WTC11 (cell line): ENCODE data around the gene COLEC12. TPM values are rescaled to one million over a fixed set of nuclear protein-coding genes. Genes with fewer than 3 reads are reported as not detected.

ENCODE experiments used
- ATAC-seq: fragments of 200-7000 bp; cut with Tn5 transposase; 2 replicates; pipeline ENCODE4 v1.10.0; 2021; ENCODE audit warnings: mild to moderate bottlenecking, moderate library complexity
- CTCF ChIA-PET: fragments of 300-600 bp; sonication (Branson Sonifier 250); formaldehyde crosslinking; loops from one replicate; lab custom pipeline; 2021; ENCODE audit warnings: antibody characterized with exemption; lab: Charles Lee
- POLR2A ChIA-PET: fragments of 350-600 bp; sonication (Branson Sonifier 250); formaldehyde crosslinking; loops from one replicate; lab custom pipeline; 2021; ENCODE audit warnings: antibody characterized with exemption; lab: Charles Lee
- DNase-seq: peaks from one replicate; pipeline ENCODE4 v3.0.0; 2021; ENCODE audit warnings: low spot score
- H3K27ac Mint-ChIP-seq: 2 replicates; pipeline ENCODE4 v1.8.0; 2021; ENCODE audit warnings: mixed read lengths
- H3K27me3 Mint-ChIP-seq: 2 replicates; pipeline ENCODE4 v1.8.0; 2021; ENCODE audit warnings: low read depth, mild to moderate bottlenecking, moderate library complexity, mixed read lengths
- H3K36me3 Mint-ChIP-seq: 2 replicates; pipeline ENCODE4 v1.8.0; 2021; ENCODE audit warnings: mixed read lengths
- H3K4me1 Mint-ChIP-seq: 2 replicates; pipeline ENCODE4 v1.8.0; 2022; ENCODE audit warnings: mixed read lengths
- H3K4me3 Mint-ChIP-seq: 2 replicates; pipeline ENCODE4 v1.8.0; 2021; ENCODE audit warnings: mild to moderate bottlenecking, moderate library complexity, mixed read lengths
- H3K9me3 Mint-ChIP-seq: 2 replicates; pipeline ENCODE4 v1.8.0; 2021; ENCODE audit warnings: mixed read lengths
- AR ChIP-seq: fragments of 250-450 bp; sonication (Bioruptor Pico); IDR thresholded peaks from 2 replicates; pipeline ENCODE4 v1.9.0; 2021; ENCODE audit warnings: mild to moderate bottlenecking
- ATF3 ChIP-seq: sonication (generic); formaldehyde crosslinking; conservative IDR thresholded peaks from 2 replicates; pipeline ENCODE4 v1.8.1; 2022; ENCODE audit warnings: mild to moderate bottlenecking, missing genetic modification reagents
- CREM ChIP-seq: sonication (generic); formaldehyde crosslinking; IDR thresholded peaks from 2 replicates; pipeline ENCODE4 v1.8.1; 2022; ENCODE audit warnings: mild to moderate bottlenecking, missing genetic modification reagents, moderate library complexity
- E2F5 ChIP-seq: sonication (generic); formaldehyde crosslinking; IDR thresholded peaks from 2 replicates; pipeline ENCODE4 v1.8.1; 2022; ENCODE audit warnings: mild to moderate bottlenecking, moderate library complexity, missing genetic modification reagents
- FOXJ3 ChIP-seq: sonication (generic); formaldehyde crosslinking; IDR thresholded peaks from 2 replicates; pipeline ENCODE4 v1.9.0; 2021; ENCODE audit warnings: missing genetic modification reagents, mild to moderate bottlenecking, borderline replicate concordance
- GTF2I ChIP-seq: fragments of 250-450 bp; sonication (Bioruptor Pico); conservative IDR thresholded peaks from 2 replicates; pipeline ENCODE4 v1.4.0; 2021; ENCODE audit warnings: mild to moderate bottlenecking
- JAZF1 ChIP-seq: fragments of 250-450 bp; sonication (Bioruptor Pico); IDR thresholded peaks from 2 replicates; pipeline ENCODE4 v1.9.0; 2021; ENCODE audit warnings: moderate library complexity, mild to moderate bottlenecking, inconsistent platforms
- MXD4 ChIP-seq: fragments of 250-450 bp; sonication (Bioruptor Pico); IDR thresholded peaks from 2 replicates; pipeline ENCODE4 v1.8.0; 2021; ENCODE audit warnings: mild to moderate bottlenecking, moderate library complexity, borderline replicate concordance
- NFATC4 ChIP-seq: fragments of 250-450 bp; sonication (Bioruptor Pico); IDR thresholded peaks from 2 replicates; pipeline ENCODE4 v1.9.0; 2021; ENCODE audit warnings: mild to moderate bottlenecking
- SMAD4 ChIP-seq: sonication (generic); formaldehyde crosslinking; IDR thresholded peaks from 2 replicates; pipeline ENCODE4 v1.8.0; 2022; ENCODE audit warnings: mild to moderate bottlenecking, missing genetic modification reagents
- ZNF263 ChIP-seq: sonication (generic); formaldehyde crosslinking; IDR thresholded peaks from 2 replicates; pipeline ENCODE4 v1.8.1; 2022; ENCODE audit warnings: low read depth, mild to moderate bottlenecking, moderate library complexity, missing genetic modification reagents
- ZNF396 ChIP-seq: fragments of 250-450 bp; sonication (Bioruptor Pico); IDR thresholded peaks from 2 replicates; pipeline ENCODE4 v1.8.0; 2021; ENCODE audit warnings: mild to moderate bottlenecking, moderate library complexity, borderline replicate concordance
- total RNA-seq: library from RNA; stranded (reverse); gene quantifications from 3 replicates; pipeline ENCODE4 v1.2.3, GENCODE V29; 2021
- TF ChIP-seq, protein P1 (sequence below): sonication (generic); formaldehyde crosslinking; conservative IDR thresholded peaks from 2 replicates; pipeline ENCODE4 v1.8.1; 2023; ENCODE audit warnings: mild to moderate bottlenecking, low read depth, missing genetic modification reagents, moderate library complexity
- TF ChIP-seq, protein P2 (sequence below): sonication (generic); formaldehyde crosslinking; IDR thresholded peaks from 2 replicates; pipeline ENCODE4 v1.8.1; 2022; ENCODE audit warnings: low read depth, mild to moderate bottlenecking, moderate library complexity, missing genetic modification reagents, borderline replicate concordance
- TF ChIP-seq, protein P3 (sequence below): sonication (generic); formaldehyde crosslinking; IDR thresholded peaks from 2 replicates; pipeline ENCODE4 v1.8.0; 2022; ENCODE audit warnings: mild to moderate bottlenecking, missing genetic modification reagents

COLEC12 gene
- total RNA-seq, 1 experiment from 2014 or later = 0.48 TPM

DNA sequence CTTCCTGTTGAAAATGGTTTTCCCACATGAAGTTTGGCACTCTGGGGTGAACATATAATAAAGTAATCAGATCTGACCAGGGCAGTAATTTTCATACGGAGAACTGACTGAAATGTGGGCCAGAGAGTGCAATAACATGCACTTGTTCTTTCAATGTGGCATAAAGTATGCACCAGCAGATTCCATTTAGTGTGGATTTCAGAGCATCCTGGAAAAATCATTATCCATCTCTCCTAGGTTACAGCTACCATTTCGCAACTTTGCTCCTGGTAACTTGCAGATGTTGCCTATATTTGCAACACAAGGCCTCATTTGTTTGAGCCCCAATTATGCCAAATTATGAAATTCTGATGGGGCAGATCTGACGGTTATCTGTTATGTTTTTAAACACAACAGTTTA is 55.4 kb downstream of the COLEC12 start (continued):
- TF ChIP-seq SMAD4 (CRISPR knock-in tag) (no peak), CREM (no peak), AR (CRISPR knock-in tag) (no peak), E2F5 (CRISPR knock-in tag) (no peak), ZNF396 (no peak)

DNA sequence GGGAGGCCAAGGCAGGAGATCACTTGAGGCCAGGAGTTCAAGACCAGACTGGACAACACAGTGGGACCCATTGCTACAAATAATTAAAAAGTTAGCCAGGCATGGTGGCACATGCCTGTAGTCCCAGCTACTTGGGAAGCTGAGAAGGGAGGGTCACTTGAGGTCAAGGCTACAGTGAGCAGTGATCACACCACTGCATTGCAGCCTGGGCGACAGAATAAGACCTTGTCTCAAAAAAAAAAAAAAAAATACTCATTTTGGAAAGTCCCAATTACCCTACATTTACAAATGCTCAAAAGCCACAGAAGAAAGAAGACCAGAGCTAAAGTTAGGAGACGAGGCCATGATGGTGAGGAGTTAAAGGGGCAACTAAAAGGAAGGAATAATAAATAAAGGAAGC is 61.9 kb downstream of the COLEC12 start:
- no peak for ATAC-seq

GRCh38 chr18:435940-436339 is 64.6 kb downstream of the COLEC12 start:
- ChIA-PET POLR2A (no interaction called here), CTCF (no interaction called here)
- Mint-ChIP-seq H3K4me3 (no peak overlapping the region), H3K9me3 (peaks cover 12% of the 10 kb centered on the region), H3K4me1 (no peaks in the 10 kb centered on the region), H3K27ac (no peak overlapping the region), H3K27me3 (no peaks in the 10 kb centered on the region; the same call in 1 of the 2 replicates), H3K36me3 (no peaks in the 10 kb centered on the region)
- ATAC-seq (no peak), DNase-seq (no peak)
- TF ChIP-seq JAZF1 (CRISPR knock-in tag) = no peak
- no peak for TF ChIP-seq ZNF263 (CRISPR knock-in tag)
- TF ChIP-seq GTF2I (CRISPR knock-in tag) = no peak
- TF ChIP-seq, protein P1, sequence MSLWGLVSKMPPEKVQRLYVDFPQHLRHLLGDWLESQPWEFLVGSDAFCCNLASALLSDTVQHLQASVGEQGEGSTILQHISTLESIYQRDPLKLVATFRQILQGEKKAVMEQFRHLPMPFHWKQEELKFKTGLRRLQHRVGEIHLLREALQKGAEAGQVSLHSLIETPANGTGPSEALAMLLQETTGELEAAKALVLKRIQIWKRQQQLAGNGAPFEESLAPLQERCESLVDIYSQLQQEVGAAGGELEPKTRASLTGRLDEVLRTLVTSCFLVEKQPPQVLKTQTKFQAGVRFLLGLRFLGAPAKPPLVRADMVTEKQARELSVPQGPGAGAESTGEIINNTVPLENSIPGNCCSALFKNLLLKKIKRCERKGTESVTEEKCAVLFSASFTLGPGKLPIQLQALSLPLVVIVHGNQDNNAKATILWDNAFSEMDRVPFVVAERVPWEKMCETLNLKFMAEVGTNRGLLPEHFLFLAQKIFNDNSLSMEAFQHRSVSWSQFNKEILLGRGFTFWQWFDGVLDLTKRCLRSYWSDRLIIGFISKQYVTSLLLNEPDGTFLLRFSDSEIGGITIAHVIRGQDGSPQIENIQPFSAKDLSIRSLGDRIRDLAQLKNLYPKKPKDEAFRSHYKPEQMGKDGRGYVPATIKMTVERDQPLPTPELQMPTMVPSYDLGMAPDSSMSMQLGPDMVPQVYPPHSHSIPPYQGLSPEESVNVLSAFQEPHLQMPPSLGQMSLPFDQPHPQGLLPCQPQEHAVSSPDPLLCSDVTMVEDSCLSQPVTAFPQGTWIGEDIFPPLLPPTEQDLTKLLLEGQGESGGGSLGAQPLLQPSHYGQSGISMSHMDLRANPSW (CRISPR knock-in tag) = no peak

More for the DNA sequence above, 61.9 kb downstream of the COLEC12 start:
- peaks cover 12% of the 10 kb centered on the region for H3K9me3 Mint-ChIP-seq
- H3K27ac Mint-ChIP-seq = no peak overlapping the region
- H3K4me3 Mint-ChIP-seq = no peak overlapping the region
- no peaks in the 10 kb centered on the region for H3K4me1 Mint-ChIP-seq
- ChIA-PET CTCF (no interaction called here), POLR2A (interaction anchor here (0.6 kb wide), 1 partner anchor 142 kb away, joined by 3 read pairs; no protein-coding TSS in a partner anchor)
- no peaks in the 10 kb centered on the region for H3K27me3 Mint-ChIP-seq
- DNase-seq = no peak
- TF ChIP-seq FOXJ3 (CRISPR knock-in tag) (no peak), NFATC4 (CRISPR knock-in tag) (no peak), ZNF263 (CRISPR knock-in tag) (no peak)
- TF ChIP-seq, protein P2, sequence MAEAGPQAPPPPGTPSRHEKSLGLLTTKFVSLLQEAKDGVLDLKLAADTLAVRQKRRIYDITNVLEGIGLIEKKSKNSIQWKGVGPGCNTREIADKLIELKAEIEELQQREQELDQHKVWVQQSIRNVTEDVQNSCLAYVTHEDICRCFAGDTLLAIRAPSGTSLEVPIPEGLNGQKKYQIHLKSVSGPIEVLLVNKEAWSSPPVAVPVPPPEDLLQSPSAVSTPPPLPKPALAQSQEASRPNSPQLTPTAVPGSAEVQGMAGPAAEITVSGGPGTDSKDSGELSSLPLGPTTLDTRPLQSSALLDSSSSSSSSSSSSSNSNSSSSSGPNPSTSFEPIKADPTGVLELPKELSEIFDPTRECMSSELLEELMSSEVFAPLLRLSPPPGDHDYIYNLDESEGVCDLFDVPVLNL = no peak
- TF ChIP-seq, all 79 proteins: peak for 0
- no peaks in the 10 kb centered on the region for H3K36me3 Mint-ChIP-seq

DNA sequence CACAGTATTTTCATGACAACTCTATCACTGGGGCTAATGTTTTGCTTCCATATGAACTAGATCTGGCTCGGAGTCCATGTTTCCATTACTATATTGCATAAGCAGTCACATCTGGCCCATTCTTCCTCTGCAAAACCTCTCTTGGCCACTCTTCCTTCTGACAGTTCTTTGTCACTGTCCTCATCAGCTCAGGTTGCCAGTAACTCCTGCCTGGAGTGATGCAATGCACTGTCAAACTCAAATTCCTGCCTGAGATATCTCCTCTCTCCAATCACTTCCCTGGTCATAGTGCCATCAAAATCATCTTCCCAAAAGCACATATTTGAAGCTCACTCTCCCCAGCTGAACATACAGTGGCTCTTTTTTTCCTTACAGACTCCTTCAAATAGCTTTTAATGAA is 66.1 kb downstream of the COLEC12 start:
- Mint-ChIP-seq H3K27ac (no peak overlapping the region), H3K27me3 (no peaks in the 10 kb centered on the region; the same call in 1 of the 2 replicates), H3K9me3 (peaks cover 12% of the 10 kb centered on the region), H3K4me1 (no peaks in the 10 kb centered on the region), H3K4me3 (no peak overlapping the region), H3K36me3 (no peaks in the 10 kb centered on the region)
- CTCF ChIA-PET = interaction anchor here (0.6 kb wide), 1 partner anchor 186 kb away, joined by 3 read pairs; no protein-coding TSS in a partner anchor
- POLR2A ChIA-PET = no interaction called here
- ATAC-seq (no peak), DNase-seq (no peak)
- no peak for TF ChIP-seq ATF3
- TF ChIP-seq E2F5 (CRISPR knock-in tag) = no peak
- TF ChIP-seq MXD4 (CRISPR knock-in tag) = no peak
- TF ChIP-seq, protein P3, sequence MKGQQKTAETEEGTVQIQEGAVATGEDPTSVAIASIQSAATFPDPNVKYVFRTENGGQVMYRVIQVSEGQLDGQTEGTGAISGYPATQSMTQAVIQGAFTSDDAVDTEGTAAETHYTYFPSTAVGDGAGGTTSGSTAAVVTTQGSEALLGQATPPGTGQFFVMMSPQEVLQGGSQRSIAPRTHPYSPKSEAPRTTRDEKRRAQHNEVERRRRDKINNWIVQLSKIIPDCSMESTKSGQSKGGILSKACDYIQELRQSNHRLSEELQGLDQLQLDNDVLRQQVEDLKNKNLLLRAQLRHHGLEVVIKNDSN (CRISPR knock-in tag) = no peak
- TF ChIP-seq, protein P1 (CRISPR knock-in tag) = no peak
